H7 (cell line): ENCODE measurements around the gene ITLN1. TPM values are rescaled to one million over a fixed set of nuclear protein-coding genes. Genes with fewer than 3 reads are reported as not detected.

Experiments used
- DNase-seq: peaks from one replicate; pipeline ENCODE4 v3.0.0; 2012
- H3K27me3 ChIP-seq: 2 replicates; pipeline ENCODE4 v1.6.0; 2011; ENCODE audit warnings: mild to moderate bottlenecking, low read length; ENCODE audit not compliant: control insufficient read depth, insufficient read depth
- H3K36me3 ChIP-seq: replicated peaks from 2 replicates; pipeline ENCODE4 v1.5.1; 2011; ENCODE audit warnings: low read length; ENCODE audit not compliant: control insufficient read depth, insufficient read depth
- H3K4me3 ChIP-seq: 2 replicates; pipeline ENCODE4 v1.5.1; 2011; ENCODE audit warnings: low read depth, mild to moderate bottlenecking, control low read depth, low read length, moderate library complexity; ENCODE audit not compliant: insufficient read depth
- total RNA-seq: library from RNA; depleted of rRNA; stranded (reverse); fragments of >200 nt; shearing (Covaris generic); gene quantifications from 2 replicates; pipeline ENCODE4 v1.2.3, GENCODE V29; 2014

The ITLN1 gene
- total RNA-seq, 1 experiment from 2014 or later = not detected

GRCh38 chr1:160855181-160855981 is 29.6 kb downstream of the ITLN1 start:
- Histone ChIP-seq H3K27me3 (no peaks in the 10 kb centered on the region), H3K4me3 (no peak overlapping the region), H3K36me3 (no peaks in the 10 kb centered on the region)
- DNase-seq = no peak

DNA sequence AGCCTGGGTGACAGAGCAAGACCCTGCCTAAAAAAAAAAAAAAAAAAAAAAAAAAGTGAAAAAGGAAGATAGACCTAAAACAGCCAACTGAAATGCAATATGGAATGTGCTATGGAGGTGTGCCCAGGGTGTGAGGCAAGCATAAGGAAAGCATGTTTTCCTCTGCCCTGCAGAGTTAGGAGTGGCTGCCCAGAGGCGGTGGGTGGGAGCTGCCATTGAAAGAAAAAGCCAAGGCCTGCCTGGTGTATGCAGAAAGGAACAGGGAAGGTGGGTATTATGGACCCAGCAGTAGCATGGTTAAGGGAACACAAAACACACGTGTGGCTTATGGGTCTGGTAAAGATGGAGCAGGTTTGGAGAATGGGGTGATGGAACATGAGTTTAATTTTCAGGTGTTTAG is 31.2 kb downstream of the ITLN1 start:
- no peak for DNase-seq
- H3K4me3 ChIP-seq = no peak overlapping the region
- H3K36me3 ChIP-seq = no peaks in the 10 kb centered on the region
- H3K27me3 ChIP-seq = no peaks in the 10 kb centered on the region

GRCh38 chr1:160853014-160853413 is 32.0 kb downstream of the ITLN1 start:
- H3K4me3 ChIP-seq = no peak overlapping the region
- no peak for DNase-seq
- no peaks in the 10 kb centered on the region for H3K27me3 ChIP-seq
- no peaks in the 10 kb centered on the region for H3K36me3 ChIP-seq

- DNase-seq = no peak
- Histone ChIP-seq H3K27me3 (no peaks in the 10 kb centered on the region), H3K4me3 (no peak overlapping the region), H3K36me3 (no peaks in the 10 kb centered on the region)
Observed at GRCh38 chr1:160850993-160851392, 34.0 kb downstream of the ITLN1 start.

DNA sequence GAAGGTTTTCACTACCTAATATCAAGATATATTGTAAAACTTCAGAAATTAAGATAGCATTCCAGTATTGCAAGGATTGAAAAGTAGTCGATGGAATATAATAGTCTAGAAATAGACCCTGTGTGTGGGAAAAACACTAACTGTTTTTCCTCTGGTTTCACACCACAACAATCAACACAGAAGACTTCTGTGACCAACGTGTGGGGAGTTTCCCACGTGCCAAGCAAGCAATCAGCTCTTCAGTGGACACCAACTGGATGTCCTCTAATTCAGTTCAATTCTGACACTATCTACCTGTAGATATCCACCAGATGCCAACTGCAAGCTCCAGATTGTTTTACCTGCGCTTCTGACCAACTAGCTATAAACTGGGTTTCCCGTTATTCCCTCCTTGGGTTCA is 34.4 kb downstream of the ITLN1 start:
- H3K27me3 ChIP-seq = no peaks in the 10 kb centered on the region
- no peak for DNase-seq
- H3K4me3 ChIP-seq = no peak overlapping the region
- no peaks in the 10 kb centered on the region for H3K36me3 ChIP-seq

GRCh38 chr1:160846281-160846680 is 38.7 kb downstream of the ITLN1 start:
- no peaks in the 10 kb centered on the region for H3K36me3 ChIP-seq
- no peak for DNase-seq
- H3K4me3 ChIP-seq = no peak overlapping the region
- H3K27me3 ChIP-seq = no peaks in the 10 kb centered on the region

- H3K36me3 ChIP-seq = no peaks in the 10 kb centered on the region
- no peak for DNase-seq
- no peak overlapping the region for H3K4me3 ChIP-seq
- H3K27me3 ChIP-seq = no peaks in the 10 kb centered on the region
Observed at GRCh38 chr1:160844447-160845232, 40.3 kb downstream of the ITLN1 start.

GRCh38 chr1:160841079-160841478 is 43.9 kb downstream of the ITLN1 start:
- Histone ChIP-seq H3K27me3 (no peaks in the 10 kb centered on the region), H3K36me3 (no peaks in the 10 kb centered on the region), H3K4me3 (no peak overlapping the region)
- DNase-seq = no peak

- Histone ChIP-seq H3K36me3 (no peaks in the 10 kb centered on the region), H3K27me3 (no peaks in the 10 kb centered on the region), H3K4me3 (no peak overlapping the region)
- no peak for DNase-seq
Observed at GRCh38 chr1:160839746-160840145, 45.2 kb downstream of the ITLN1 start.

- no peak for DNase-seq
- H3K4me3 ChIP-seq = no peak overlapping the region
- H3K27me3 ChIP-seq = no peaks in the 10 kb centered on the region
- H3K36me3 ChIP-seq = no peaks in the 10 kb centered on the region
Observed at GRCh38 chr1:160838888-160839287, 46.1 kb downstream of the ITLN1 start.

DNA sequence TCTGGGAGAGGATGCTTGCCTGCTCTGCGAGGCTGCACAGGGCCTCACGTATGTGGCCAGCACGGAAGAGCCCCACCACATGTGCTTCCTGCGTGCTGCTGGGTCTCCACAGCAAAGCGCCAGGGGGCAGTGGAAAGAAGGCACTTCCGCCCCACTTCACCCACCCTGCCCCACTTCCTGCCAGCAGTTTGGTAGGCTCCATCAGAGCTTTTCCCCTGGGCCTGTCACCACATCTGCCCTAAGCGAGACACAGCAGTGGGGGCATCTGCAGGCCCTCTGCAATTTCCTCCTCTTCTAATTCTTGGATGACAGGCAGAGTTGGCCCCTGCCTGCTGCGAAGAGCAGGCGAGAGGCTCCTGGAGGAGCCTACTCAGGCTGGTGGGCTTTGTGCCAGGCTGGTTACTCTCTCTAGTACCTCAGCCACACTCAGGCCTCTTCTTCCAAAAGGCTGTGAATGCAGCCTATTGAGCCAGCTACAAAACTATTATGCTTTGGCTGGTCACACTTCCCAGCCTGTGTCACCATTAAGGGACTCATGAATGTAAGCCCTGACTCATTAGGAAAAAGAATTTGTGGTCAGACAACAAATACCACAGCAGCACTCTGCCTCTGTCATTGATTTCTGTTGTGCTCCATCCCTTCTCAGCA is 47.3 kb downstream of the ITLN1 start:
- Histone ChIP-seq H3K4me3 (no peak overlapping the region), H3K36me3 (no peaks in the 10 kb centered on the region), H3K27me3 (no peaks in the 10 kb centered on the region)
- no peak for DNase-seq

GRCh38 chr1:160836981-160837557 is 47.9 kb downstream of the ITLN1 start:
- H3K36me3 ChIP-seq = no peaks in the 10 kb centered on the region
- H3K4me3 ChIP-seq = no peak overlapping the region
- H3K27me3 ChIP-seq = no peaks in the 10 kb centered on the region
- no peak for DNase-seq

GRCh38 chr1:160836561-160836960 is 48.4 kb downstream of the ITLN1 start:
- no peak for DNase-seq
- H3K27me3 ChIP-seq = no peaks in the 10 kb centered on the region
- no peak overlapping the region for H3K4me3 ChIP-seq
- H3K36me3 ChIP-seq = no peaks in the 10 kb centered on the region

DNA sequence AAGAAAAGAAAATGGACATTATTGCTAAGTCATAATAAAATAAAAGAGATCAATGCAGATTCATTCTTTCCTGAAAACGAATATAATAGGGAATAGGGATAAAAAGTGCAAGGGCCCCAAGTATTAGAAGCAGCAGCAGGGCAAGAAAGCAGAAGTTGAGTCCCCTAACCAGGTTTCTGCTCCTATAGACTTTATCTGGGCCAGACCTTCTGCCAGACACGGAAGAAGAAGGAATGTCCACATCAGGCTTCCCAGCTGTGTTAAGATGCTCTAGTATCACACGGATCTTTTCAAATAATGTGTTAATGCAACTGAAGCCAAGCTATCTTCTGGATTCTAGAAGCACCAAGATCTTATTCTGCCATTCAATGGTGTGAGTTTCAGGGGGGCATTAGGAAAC is 49.2 kb downstream of the ITLN1 start:
- H3K27me3 ChIP-seq = no peaks in the 10 kb centered on the region
- no peak for DNase-seq
- no peaks in the 10 kb centered on the region for H3K36me3 ChIP-seq
- H3K4me3 ChIP-seq = no peak overlapping the region
